HG02938 (cell line): ENCODE results near the gene GYG1.
"Not testable (repeated sequence)": the region's sequence is repeated elsewhere in the genome, so short reads cannot be mapped to it uniquely, and the experiment has no call there.

ENCODE experiments used
- ATAC-seq: cut with Tn5 transposase; IDR thresholded peaks from one replicate; pipeline ENCODE4 v1.9.1; 2021; ENCODE audit warnings: mild to moderate bottlenecking, moderate library complexity; ENCODE audit not compliant: unreplicated experiment

Gene GYG1

GRCh38 chr3:148981273-148981672 is 10.1 kb upstream of the GYG1 start:
- no peak for ATAC-seq

GRCh38 chr3:148987551-148987950 is 3.8 kb upstream of the GYG1 start:
- not testable (repeated sequence) for ATAC-seq

GRCh38 chr3:148990236-148990635 is 1.1 kb upstream of the GYG1 start:
- ATAC-seq = peak; percentile 50

GRCh38 chr3:148992027-148992634 is 791 bp downstream of the GYG1 start:
- ATAC-seq = peak; percentile 22

- ATAC-seq = no peak
Measured at GRCh38 chr3:148992635-148993255, 1.4 kb downstream of the GYG1 start.

GRCh38 chr3:148997623-148998022 is 6.3 kb downstream of the GYG1 start:
- no peak for ATAC-seq

- ATAC-seq = no peak
Measured at GRCh38 chr3:148998297-148998696, 7.0 kb downstream of the GYG1 start.

GRCh38 chr3:148998715-148999423 is 7.5 kb downstream of the GYG1 start:
- ATAC-seq = peak; percentile 43

GRCh38 chr3:148999806-149000205 is 8.5 kb downstream of the GYG1 start:
- no peak for ATAC-seq

- no peak for ATAC-seq
Measured at GRCh38 chr3:149000206-149000745, 8.9 kb downstream of the GYG1 start.

GRCh38 chr3:149001727-149002126 is 10.4 kb downstream of the GYG1 start:
- ATAC-seq = no peak

GRCh38 chr3:149003653-149004305 is 12.4 kb downstream of the GYG1 start:
- ATAC-seq = peak; percentile 82

- ATAC-seq = no peak
Measured at GRCh38 chr3:149004622-149005021, 13.3 kb downstream of the GYG1 start.

- ATAC-seq = no peak
Measured at GRCh38 chr3:149005416-149005815, 14.1 kb downstream of the GYG1 start.

GRCh38 chr3:149007567-149008257 is 16.4 kb downstream of the GYG1 start:
- ATAC-seq = no peak

GRCh38 chr3:149009732-149010131 is 18.4 kb downstream of the GYG1 start:
- ATAC-seq = peak; percentile 91

- no peak for ATAC-seq
Measured at GRCh38 chr3:149010504-149010951, 19.2 kb downstream of the GYG1 start.

GRCh38 chr3:149010966-149011365 is 19.6 kb downstream of the GYG1 start:
- ATAC-seq = no peak

- ATAC-seq = no peak
Measured at GRCh38 chr3:149011676-149012075, 20.3 kb downstream of the GYG1 start.

GRCh38 chr3:149013726-149014125 is 22.4 kb downstream of the GYG1 start:
- no peak for ATAC-seq

- ATAC-seq = no peak
Measured at GRCh38 chr3:149015393-149015792, 24.1 kb downstream of the GYG1 start.
